Smooth muscle cell (in vitro differentiated cells): ENCODE results near the gene STK33. TPM values are rescaled to one million over a fixed set of nuclear protein-coding genes. Genes with fewer than 3 reads are reported as not detected.

Source experiments
- DNase-seq: peaks from one replicate; lab custom pipeline; 2025; ENCODE audit not compliant: unreplicated experiment; lab: John Stamatoyannopoulos, UW
- H2AFZ ChIP-seq: fragments of 200-600 bp; sonication (generic); 2 replicates; pipeline ENCODE4 v1.6.0; 2016; ENCODE audit warnings: antibody characterized with exemption, low read depth, mild to moderate bottlenecking
- H3F3A ChIP-seq: fragments of 200-600 bp; sonication (generic); 2 replicates; pipeline ENCODE4 v1.6.0; 2017; ENCODE audit warnings: antibody characterized with exemption, low read depth
- H3K27ac ChIP-seq: fragments of 200-600 bp; sonication (generic); 2 replicates; pipeline ENCODE4 v1.5.1; 2016; ENCODE audit warnings: low read depth, mild to moderate bottlenecking
- H3K27me3 ChIP-seq: fragments of 200-600 bp; sonication (generic); 2 replicates; pipeline ENCODE4 v1.6.1; 2016; ENCODE audit warnings: low read depth, mild to moderate bottlenecking
- H3K36me3 ChIP-seq: fragments of 200-600 bp; sonication (generic); 2 replicates; pipeline ENCODE4 v1.5.1; 2016; ENCODE audit warnings: low read depth
- H3K4me1 ChIP-seq: fragments of 200-600 bp; sonication (generic); 2 replicates; pipeline ENCODE4 v1.5.1; 2016; ENCODE audit warnings: low read depth
- H3K4me2 ChIP-seq: fragments of 200-600 bp; sonication (generic); 2 replicates; pipeline ENCODE4 v1.6.0; 2016; ENCODE audit warnings: mild to moderate bottlenecking
- H3K4me3 ChIP-seq: fragments of 200-600 bp; sonication (generic); 2 replicates; pipeline ENCODE4 v1.5.1; 2016; ENCODE audit warnings: mild to moderate bottlenecking
- H3K79me2 ChIP-seq: fragments of 200-600 bp; sonication (generic); 2 replicates; pipeline ENCODE4 v1.6.0; 2016; ENCODE audit warnings: low read depth, mild to moderate bottlenecking
- H3K9ac ChIP-seq: fragments of 200-600 bp; sonication (generic); 2 replicates; pipeline ENCODE4 v1.6.0; 2016; ENCODE audit warnings: low read depth
- H3K9me3 ChIP-seq: fragments of 200-600 bp; sonication (generic); replicated peaks from 2 replicates; pipeline ENCODE4 v1.5.1; 2016; ENCODE audit warnings: low read depth
- H4K20me1 ChIP-seq: fragments of 200-600 bp; sonication (generic); 2 replicates; pipeline ENCODE4 v1.6.0; 2016; ENCODE audit warnings: low read depth
- WGBS: methylation state at CpG from one replicate; pipeline ENCODE4 v1.1.7; 2016; ENCODE audit warnings: low lambda C conversion rate; 5-methylcytosine and 5-hydroxymethylcytosine counted together
- polyA plus RNA-seq: library from polyadenylated mRNA; unstranded; fragments of >200 nt; fragmentation: Nextera tagmentation; extraction: Ambion mirVana; gene quantifications from 2 replicates; pipeline ENCODE4 v1.2.1, GENCODE V29; 2016
- total RNA-seq: library from RNA; depleted of rRNA; stranded (reverse); fragments of >200 nt; gene quantifications from 2 replicates; pipeline ENCODE4 v1.2.3, GENCODE V29; 2014
- TF ChIP-seq, protein P1 (sequence below): fragments of 200-600 bp; sonication (generic); IDR thresholded peaks from 2 replicates; pipeline ENCODE4 v1.5.1; 2017; ENCODE audit warnings: borderline replicate concordance, mild to moderate bottlenecking, antibody characterized with exemption; ENCODE audit not compliant: insufficient read depth, poor library complexity, severe bottlenecking

Gene STK33
- total and polyA plus RNA-seq, 2 experiments from 2014 or later: 1.2 to 2.9 TPM

DNA sequence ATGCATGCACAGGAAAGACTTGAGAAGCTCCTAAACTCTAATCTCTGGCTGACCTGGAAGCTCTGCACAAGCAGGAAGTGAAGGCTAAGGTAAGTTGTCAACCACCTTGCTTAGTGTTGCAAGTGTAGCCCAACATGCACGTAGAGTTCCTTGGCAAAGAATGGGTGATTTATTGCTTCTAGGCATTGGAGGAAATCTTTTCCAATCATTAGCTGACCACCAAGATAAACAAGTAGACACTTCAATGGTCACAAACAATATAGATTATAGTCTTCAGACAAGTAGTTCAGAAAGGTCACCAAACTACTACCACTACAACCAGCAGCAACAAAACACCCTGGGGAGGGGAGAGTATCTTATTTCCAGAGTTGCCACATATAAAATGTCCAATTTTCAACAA, 105.6 kb downstream of the STK33 start:
- Histone ChIP-seq H3K4me3 (no peak overlapping the region), H3K36me3 (no peaks in the 10 kb centered on the region), H3F3A (no peaks in the 10 kb centered on the region), H4K20me1 (no peaks in the 10 kb centered on the region), H3K4me2 (no peak overlapping the region), H3K9ac (no peak overlapping the region), H3K27me3 (no peaks in the 10 kb centered on the region), H3K9me3 (no peaks in the 10 kb centered on the region), H3K27ac (no peak overlapping the region), H2AFZ (no peak overlapping the region), H3K79me2 (no peaks in the 10 kb centered on the region), H3K4me1 (no peaks in the 10 kb centered on the region)
- TF ChIP-seq, protein P1, sequence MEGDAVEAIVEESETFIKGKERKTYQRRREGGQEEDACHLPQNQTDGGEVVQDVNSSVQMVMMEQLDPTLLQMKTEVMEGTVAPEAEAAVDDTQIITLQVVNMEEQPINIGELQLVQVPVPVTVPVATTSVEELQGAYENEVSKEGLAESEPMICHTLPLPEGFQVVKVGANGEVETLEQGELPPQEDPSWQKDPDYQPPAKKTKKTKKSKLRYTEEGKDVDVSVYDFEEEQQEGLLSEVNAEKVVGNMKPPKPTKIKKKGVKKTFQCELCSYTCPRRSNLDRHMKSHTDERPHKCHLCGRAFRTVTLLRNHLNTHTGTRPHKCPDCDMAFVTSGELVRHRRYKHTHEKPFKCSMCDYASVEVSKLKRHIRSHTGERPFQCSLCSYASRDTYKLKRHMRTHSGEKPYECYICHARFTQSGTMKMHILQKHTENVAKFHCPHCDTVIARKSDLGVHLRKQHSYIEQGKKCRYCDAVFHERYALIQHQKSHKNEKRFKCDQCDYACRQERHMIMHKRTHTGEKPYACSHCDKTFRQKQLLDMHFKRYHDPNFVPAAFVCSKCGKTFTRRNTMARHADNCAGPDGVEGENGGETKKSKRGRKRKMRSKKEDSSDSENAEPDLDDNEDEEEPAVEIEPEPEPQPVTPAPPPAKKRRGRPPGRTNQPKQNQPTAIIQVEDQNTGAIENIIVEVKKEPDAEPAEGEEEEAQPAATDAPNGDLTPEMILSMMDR: no peak
- WGBS: 96% methylated on average over 1 of the region's 1 CpG
- no peak for DNase-seq

DNA sequence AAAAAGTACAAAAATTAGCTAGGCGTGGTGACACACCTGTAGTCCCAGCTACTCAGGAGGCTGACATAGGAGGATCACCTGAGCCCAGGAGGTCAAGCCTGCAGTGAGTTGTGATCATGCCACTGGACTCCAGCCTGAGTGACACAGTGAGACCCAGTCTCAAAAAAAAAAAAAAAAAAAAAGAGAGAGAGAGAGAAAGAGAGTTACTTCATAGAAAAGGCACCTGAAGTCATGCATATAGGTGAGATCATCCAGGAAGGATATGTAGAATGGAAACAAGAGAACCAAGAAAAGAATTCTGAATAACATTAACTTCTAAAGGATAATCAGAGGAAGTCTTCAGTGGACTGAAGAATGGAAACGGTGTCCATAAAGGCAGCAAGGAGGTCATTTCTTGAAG, 106.8 kb downstream of the STK33 start:
- DNase-seq: no peak
- Histone ChIP-seq H4K20me1 (no peaks in the 10 kb centered on the region), H2AFZ (no peak overlapping the region), H3K4me2 (no peak overlapping the region), H3K9ac (no peak overlapping the region), H3K27me3 (no peaks in the 10 kb centered on the region), H3K4me1 (no peaks in the 10 kb centered on the region), H3K4me3 (no peak overlapping the region), H3K27ac (no peak overlapping the region), H3F3A (no peaks in the 10 kb centered on the region), H3K36me3 (no peaks in the 10 kb centered on the region), H3K79me2 (no peaks in the 10 kb centered on the region), H3K9me3 (no peaks in the 10 kb centered on the region)
- TF ChIP-seq, protein P1: no peak
- 80% methylated on average over 2 of the region's 2 CpGs for WGBS

DNA sequence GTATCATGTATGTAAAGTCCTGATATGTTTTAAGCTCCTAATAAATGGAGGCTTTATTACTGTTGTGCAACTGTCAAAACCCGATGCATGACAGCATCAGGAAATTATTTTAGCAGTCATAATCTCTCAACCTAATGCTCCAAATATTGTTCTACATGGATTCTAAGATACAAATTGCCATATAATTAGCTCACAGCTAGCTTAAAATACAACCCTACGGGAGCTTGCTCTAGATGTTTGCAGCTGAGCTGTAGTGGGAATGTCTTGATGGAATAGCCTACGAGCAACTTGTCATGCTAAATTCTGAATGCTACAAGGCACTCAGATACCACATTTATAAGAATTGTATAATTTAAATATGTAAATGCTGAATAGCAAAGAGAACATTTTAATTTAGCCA, 109.8 kb downstream of the STK33 start:
- H3K79me2 ChIP-seq: no peaks in the 10 kb centered on the region
- H3K36me3 ChIP-seq: no peaks in the 10 kb centered on the region
- DNase-seq: no peak
- no peak overlapping the region for H3K9ac ChIP-seq
- TF ChIP-seq, protein P1: no peak
- WGBS: 89% methylated on average over 3 of the region's 3 CpGs
- H3K4me3 ChIP-seq: no peak overlapping the region
- H3K4me1 ChIP-seq: peaks cover 4% of the 10 kb centered on the region
- no peak overlapping the region for H3K4me2 ChIP-seq
- H4K20me1 ChIP-seq: no peaks in the 10 kb centered on the region
- no peak overlapping the region for H3K27ac ChIP-seq
- no peaks in the 10 kb centered on the region for H3K9me3 ChIP-seq
- H3F3A ChIP-seq: no peaks in the 10 kb centered on the region
- no peaks in the 10 kb centered on the region for H3K27me3 ChIP-seq
- no peak overlapping the region for H2AFZ ChIP-seq

DNA sequence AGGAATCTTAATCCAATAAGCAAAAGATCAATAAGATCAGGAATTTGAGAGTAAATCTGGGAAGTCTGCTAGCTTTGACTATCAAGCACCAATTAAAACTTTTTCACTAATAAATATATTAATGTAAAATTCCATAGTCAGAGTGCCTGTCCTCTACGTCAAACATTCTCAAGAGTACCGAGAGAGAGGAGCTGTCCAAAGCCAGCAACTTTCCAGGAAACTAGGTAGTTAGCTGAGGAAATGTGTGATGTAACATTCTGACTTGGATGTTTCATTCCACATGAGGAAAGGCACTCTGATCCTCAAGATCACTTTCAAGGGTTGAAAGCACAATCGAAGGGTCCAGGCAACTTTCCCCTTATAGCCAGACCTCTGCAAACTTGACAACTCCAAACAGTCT, 113.2 kb downstream of the STK33 start:
- Histone ChIP-seq H2AFZ (no peak overlapping the region), H3K4me2 (no peak overlapping the region), H3K4me3 (no peak overlapping the region), H3K27ac (no peak overlapping the region), H3K79me2 (no peaks in the 10 kb centered on the region), H3F3A (no peaks in the 10 kb centered on the region), H3K4me1 (peaks cover 4% of the 10 kb centered on the region), H3K36me3 (no peaks in the 10 kb centered on the region), H3K9me3 (no peaks in the 10 kb centered on the region), H3K27me3 (no peaks in the 10 kb centered on the region), H3K9ac (no peak overlapping the region), H4K20me1 (no peaks in the 10 kb centered on the region)
- DNase-seq: no peak
- WGBS: 89% methylated on average over 3 of the region's 3 CpGs
- TF ChIP-seq, protein P1: no peak
